WTC11 (cell line): ENCODE results near the gene NFATC3. TPM values are rescaled to one million over a fixed set of nuclear protein-coding genes. Genes with fewer than 3 reads are reported as not detected.

Experiments
- ATAC-seq: fragments of 200-7000 bp; cut with Tn5 transposase; 2 replicates; pipeline ENCODE4 v1.10.0; 2021; ENCODE audit warnings: mild to moderate bottlenecking, moderate library complexity
- CTCF ChIA-PET: fragments of 300-600 bp; sonication (Branson Sonifier 250); formaldehyde crosslinking; loops from one replicate; lab custom pipeline; 2021; ENCODE audit warnings: antibody characterized with exemption; lab: Charles Lee
- POLR2A ChIA-PET: fragments of 350-600 bp; sonication (Branson Sonifier 250); formaldehyde crosslinking; loops from one replicate; lab custom pipeline; 2021; ENCODE audit warnings: antibody characterized with exemption; lab: Charles Lee
- DNase-seq: peaks from one replicate; pipeline ENCODE4 v3.0.0; 2021; ENCODE audit warnings: low spot score
- H3K27ac Mint-ChIP-seq: 2 replicates; pipeline ENCODE4 v1.8.0; 2021; ENCODE audit warnings: mixed read lengths
- H3K27me3 Mint-ChIP-seq: 2 replicates; pipeline ENCODE4 v1.8.0; 2021; ENCODE audit warnings: low read depth, mild to moderate bottlenecking, moderate library complexity, mixed read lengths
- H3K36me3 Mint-ChIP-seq: 2 replicates; pipeline ENCODE4 v1.8.0; 2021; ENCODE audit warnings: mixed read lengths
- H3K4me1 Mint-ChIP-seq: 2 replicates; pipeline ENCODE4 v1.8.0; 2022; ENCODE audit warnings: mixed read lengths
- H3K4me3 Mint-ChIP-seq: 2 replicates; pipeline ENCODE4 v1.8.0; 2021; ENCODE audit warnings: mild to moderate bottlenecking, moderate library complexity, mixed read lengths
- H3K9me3 Mint-ChIP-seq: 2 replicates; pipeline ENCODE4 v1.8.0; 2021; ENCODE audit warnings: mixed read lengths
- FOXK1 ChIP-seq: sonication (generic); formaldehyde crosslinking; IDR thresholded peaks from 2 replicates; pipeline ENCODE4 v1.8.0; 2022; ENCODE audit warnings: mild to moderate bottlenecking, moderate library complexity, missing genetic modification reagents
- GRHL2 ChIP-seq: fragments of 250-450 bp; sonication (Bioruptor Pico); IDR thresholded peaks from 2 replicates; pipeline ENCODE4 v1.8.0; 2022; ENCODE audit warnings: mild to moderate bottlenecking, moderate library complexity; ENCODE audit not compliant: insufficient replicate concordance, severe bottlenecking
- HMGA2 ChIP-seq: fragments of 250-450 bp; sonication (Bioruptor Pico); IDR thresholded peaks from 2 replicates; pipeline ENCODE4 v1.4.0; 2021; ENCODE audit warnings: mild to moderate bottlenecking, moderate library complexity
- IRF2 ChIP-seq: sonication (generic); formaldehyde crosslinking; IDR thresholded peaks from 2 replicates; pipeline ENCODE4 v1.8.0; 2022; ENCODE audit warnings: low read depth, missing genetic modification reagents, borderline replicate concordance
- JAZF1 ChIP-seq: fragments of 250-450 bp; sonication (Bioruptor Pico); IDR thresholded peaks from 2 replicates; pipeline ENCODE4 v1.9.0; 2021; ENCODE audit warnings: moderate library complexity, mild to moderate bottlenecking, inconsistent platforms
- KAT7 ChIP-seq: sonication (generic); formaldehyde crosslinking; IDR thresholded peaks from 2 replicates; pipeline ENCODE4 v1.8.1; 2023; ENCODE audit warnings: missing genetic modification reagents, mild to moderate bottlenecking, borderline replicate concordance
- NFE2L1 ChIP-seq: sonication (generic); formaldehyde crosslinking; IDR thresholded peaks from 2 replicates; pipeline ENCODE4 v1.8.1; 2023; ENCODE audit warnings: missing genetic modification reagents
- ZBTB21 ChIP-seq: sonication (generic); formaldehyde crosslinking; IDR thresholded peaks from 2 replicates; pipeline ENCODE4 v1.8.1; 2023; ENCODE audit warnings: mild to moderate bottlenecking, missing genetic modification reagents, borderline replicate concordance
- ZNF121 ChIP-seq: sonication (generic); formaldehyde crosslinking; IDR thresholded peaks from 2 replicates; pipeline ENCODE4 v1.8.0; 2023; ENCODE audit warnings: missing genetic modification reagents
- ZNF263 ChIP-seq: sonication (generic); formaldehyde crosslinking; IDR thresholded peaks from 2 replicates; pipeline ENCODE4 v1.8.1; 2022; ENCODE audit warnings: low read depth, mild to moderate bottlenecking, moderate library complexity, missing genetic modification reagents
- total RNA-seq: library from RNA; stranded (reverse); gene quantifications from 3 replicates; pipeline ENCODE4 v1.2.3, GENCODE V29; 2021
- TF ChIP-seq, protein P1 (sequence below): sonication (generic); formaldehyde crosslinking; IDR thresholded peaks from 2 replicates; pipeline ENCODE4 v1.8.1; 2023; ENCODE audit warnings: mild to moderate bottlenecking, missing genetic modification reagents
- TF ChIP-seq, protein P2 (sequence below): sonication (generic); formaldehyde crosslinking; IDR thresholded peaks from 2 replicates; pipeline ENCODE4 v1.8.1; 2022; ENCODE audit warnings: mild to moderate bottlenecking, moderate library complexity, missing genetic modification reagents
- TF ChIP-seq, protein P3 (sequence below): fragments of 250-450 bp; sonication (Bioruptor Pico); IDR thresholded peaks from 2 replicates; pipeline ENCODE4 v1.9.0; 2021; ENCODE audit warnings: mild to moderate bottlenecking
- TF ChIP-seq, protein P4 (sequence below): sonication (generic); formaldehyde crosslinking; IDR thresholded peaks from 2 replicates; pipeline ENCODE4 v1.8.0; 2022; ENCODE audit warnings: mild to moderate bottlenecking, missing genetic modification reagents
- TF ChIP-seq, protein P5 (sequence below): sonication (generic); formaldehyde crosslinking; IDR thresholded peaks from 2 replicates; pipeline ENCODE4 v1.8.0; 2022; ENCODE audit warnings: missing genetic modification reagents
- TF ChIP-seq, protein P6 (sequence below): fragments of 200-600 bp; IDR thresholded peaks from 2 replicates; pipeline ENCODE4 v1.8.0; 2022; ENCODE audit warnings: antibody characterized with exemption

The NFATC3 gene
- total RNA-seq, 1 experiment from 2014 or later: 34.6 TPM

DNA sequence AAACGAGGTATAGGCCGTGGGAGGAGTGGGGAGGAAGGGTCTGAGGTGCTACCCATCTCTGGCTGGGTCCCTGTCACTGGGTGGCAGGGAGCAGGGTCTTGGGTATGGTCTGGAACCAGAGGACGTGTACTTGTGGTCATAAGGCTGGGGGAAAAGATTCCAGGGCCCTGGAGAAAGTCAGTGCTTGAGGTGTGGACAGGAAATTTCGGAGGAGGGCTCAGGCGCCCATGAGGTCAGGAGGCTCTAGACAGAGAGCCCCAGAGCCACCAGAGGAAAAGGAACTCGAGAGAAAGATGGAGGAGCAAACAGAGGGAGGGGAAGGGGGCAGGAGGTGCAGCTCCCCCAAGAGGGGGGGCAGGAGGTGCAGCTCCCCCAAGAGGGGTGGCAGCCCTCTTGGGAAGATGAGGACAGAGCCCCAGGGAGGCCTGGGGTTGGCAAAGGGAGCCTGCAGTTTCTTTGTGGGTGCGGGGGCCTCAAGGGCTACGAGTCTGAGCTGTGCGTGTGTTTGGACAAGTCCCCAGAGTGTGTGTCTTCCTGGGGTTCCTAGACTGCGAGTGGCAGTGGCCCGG is 178.5 kb downstream of the NFATC3 start:
- H3K4me3 Mint-ChIP-seq: peak overlapping the region; percentile 85
- peaks cover 28% of the 10 kb centered on the region for H3K4me1 Mint-ChIP-seq
- TF ChIP-seq ZNF263 (CRISPR knock-in tag) (no peak), KAT7 (no peak), HMGA2 (CRISPR knock-in tag) (no peak), ZNF121 (CRISPR knock-in tag) (no peak), NFE2L1 (no peak), GRHL2 (CRISPR knock-in tag) (no peak), IRF2 (CRISPR knock-in tag) (no peak), FOXK1 (CRISPR knock-in tag) (no peak), JAZF1 (CRISPR knock-in tag) (no peak), ZBTB21 (CRISPR knock-in tag) (no peak)
- TF ChIP-seq, protein P1, sequence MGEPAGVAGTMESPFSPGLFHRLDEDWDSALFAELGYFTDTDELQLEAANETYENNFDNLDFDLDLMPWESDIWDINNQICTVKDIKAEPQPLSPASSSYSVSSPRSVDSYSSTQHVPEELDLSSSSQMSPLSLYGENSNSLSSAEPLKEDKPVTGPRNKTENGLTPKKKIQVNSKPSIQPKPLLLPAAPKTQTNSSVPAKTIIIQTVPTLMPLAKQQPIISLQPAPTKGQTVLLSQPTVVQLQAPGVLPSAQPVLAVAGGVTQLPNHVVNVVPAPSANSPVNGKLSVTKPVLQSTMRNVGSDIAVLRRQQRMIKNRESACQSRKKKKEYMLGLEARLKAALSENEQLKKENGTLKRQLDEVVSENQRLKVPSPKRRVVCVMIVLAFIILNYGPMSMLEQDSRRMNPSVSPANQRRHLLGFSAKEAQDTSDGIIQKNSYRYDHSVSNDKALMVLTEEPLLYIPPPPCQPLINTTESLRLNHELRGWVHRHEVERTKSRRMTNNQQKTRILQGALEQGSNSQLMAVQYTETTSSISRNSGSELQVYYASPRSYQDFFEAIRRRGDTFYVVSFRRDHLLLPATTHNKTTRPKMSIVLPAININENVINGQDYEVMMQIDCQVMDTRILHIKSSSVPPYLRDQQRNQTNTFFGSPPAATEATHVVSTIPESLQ: no peak
- TF ChIP-seq, protein P2, sequence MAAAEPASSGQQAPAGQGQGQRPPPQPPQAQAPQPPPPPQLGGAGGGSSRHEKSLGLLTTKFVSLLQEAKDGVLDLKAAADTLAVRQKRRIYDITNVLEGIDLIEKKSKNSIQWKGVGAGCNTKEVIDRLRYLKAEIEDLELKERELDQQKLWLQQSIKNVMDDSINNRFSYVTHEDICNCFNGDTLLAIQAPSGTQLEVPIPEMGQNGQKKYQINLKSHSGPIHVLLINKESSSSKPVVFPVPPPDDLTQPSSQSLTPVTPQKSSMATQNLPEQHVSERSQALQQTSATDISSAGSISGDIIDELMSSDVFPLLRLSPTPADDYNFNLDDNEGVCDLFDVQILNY (CRISPR knock-in tag): no peak
- TF ChIP-seq, protein P3, sequence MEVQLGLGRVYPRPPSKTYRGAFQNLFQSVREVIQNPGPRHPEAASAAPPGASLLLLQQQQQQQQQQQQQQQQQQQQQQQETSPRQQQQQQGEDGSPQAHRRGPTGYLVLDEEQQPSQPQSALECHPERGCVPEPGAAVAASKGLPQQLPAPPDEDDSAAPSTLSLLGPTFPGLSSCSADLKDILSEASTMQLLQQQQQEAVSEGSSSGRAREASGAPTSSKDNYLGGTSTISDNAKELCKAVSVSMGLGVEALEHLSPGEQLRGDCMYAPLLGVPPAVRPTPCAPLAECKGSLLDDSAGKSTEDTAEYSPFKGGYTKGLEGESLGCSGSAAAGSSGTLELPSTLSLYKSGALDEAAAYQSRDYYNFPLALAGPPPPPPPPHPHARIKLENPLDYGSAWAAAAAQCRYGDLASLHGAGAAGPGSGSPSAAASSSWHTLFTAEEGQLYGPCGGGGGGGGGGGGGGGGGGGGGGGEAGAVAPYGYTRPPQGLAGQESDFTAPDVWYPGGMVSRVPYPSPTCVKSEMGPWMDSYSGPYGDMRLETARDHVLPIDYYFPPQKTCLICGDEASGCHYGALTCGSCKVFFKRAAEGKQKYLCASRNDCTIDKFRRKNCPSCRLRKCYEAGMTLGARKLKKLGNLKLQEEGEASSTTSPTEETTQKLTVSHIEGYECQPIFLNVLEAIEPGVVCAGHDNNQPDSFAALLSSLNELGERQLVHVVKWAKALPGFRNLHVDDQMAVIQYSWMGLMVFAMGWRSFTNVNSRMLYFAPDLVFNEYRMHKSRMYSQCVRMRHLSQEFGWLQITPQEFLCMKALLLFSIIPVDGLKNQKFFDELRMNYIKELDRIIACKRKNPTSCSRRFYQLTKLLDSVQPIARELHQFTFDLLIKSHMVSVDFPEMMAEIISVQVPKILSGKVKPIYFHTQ (CRISPR knock-in tag): no peak
- TF ChIP-seq, protein P4, sequence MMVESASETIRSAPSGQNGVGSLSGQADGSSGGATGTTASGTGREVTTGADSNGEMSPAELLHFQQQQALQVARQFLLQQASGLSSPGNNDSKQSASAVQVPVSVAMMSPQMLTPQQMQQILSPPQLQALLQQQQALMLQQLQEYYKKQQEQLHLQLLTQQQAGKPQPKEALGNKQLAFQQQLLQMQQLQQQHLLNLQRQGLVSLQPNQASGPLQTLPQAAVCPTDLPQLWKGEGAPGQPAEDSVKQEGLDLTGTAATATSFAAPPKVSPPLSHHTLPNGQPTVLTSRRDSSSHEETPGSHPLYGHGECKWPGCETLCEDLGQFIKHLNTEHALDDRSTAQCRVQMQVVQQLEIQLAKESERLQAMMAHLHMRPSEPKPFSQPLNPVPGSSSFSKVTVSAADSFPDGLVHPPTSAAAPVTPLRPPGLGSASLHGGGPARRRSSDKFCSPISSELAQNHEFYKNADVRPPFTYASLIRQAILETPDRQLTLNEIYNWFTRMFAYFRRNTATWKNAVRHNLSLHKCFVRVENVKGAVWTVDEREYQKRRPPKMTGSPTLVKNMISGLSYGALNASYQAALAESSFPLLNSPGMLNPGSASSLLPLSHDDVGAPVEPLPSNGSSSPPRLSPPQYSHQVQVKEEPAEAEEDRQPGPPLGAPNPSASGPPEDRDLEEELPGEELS: no peak
- TF ChIP-seq, protein P5, sequence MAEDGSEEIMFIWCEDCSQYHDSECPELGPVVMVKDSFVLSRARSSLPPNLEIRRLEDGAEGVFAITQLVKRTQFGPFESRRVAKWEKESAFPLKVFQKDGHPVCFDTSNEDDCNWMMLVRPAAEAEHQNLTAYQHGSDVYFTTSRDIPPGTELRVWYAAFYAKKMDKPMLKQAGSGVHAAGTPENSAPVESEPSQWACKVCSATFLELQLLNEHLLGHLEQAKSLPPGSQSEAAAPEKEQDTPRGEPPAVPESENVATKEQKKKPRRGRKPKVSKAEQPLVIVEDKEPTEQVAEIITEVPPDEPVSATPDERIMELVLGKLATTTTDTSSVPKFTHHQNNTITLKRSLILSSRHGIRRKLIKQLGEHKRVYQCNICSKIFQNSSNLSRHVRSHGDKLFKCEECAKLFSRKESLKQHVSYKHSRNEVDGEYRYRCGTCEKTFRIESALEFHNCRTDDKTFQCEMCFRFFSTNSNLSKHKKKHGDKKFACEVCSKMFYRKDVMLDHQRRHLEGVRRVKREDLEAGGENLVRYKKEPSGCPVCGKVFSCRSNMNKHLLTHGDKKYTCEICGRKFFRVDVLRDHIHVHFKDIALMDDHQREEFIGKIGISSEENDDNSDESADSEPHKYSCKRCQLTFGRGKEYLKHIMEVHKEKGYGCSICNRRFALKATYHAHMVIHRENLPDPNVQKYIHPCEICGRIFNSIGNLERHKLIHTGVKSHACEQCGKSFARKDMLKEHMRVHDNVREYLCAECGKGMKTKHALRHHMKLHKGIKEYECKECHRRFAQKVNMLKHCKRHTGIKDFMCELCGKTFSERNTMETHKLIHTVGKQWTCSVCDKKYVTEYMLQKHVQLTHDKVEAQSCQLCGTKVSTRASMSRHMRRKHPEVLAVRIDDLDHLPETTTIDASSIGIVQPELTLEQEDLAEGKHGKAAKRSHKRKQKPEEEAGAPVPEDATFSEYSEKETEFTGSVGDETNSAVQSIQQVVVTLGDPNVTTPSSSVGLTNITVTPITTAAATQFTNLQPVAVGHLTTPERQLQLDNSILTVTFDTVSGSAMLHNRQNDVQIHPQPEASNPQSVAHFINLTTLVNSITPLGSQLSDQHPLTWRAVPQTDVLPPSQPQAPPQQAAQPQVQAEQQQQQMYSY (CRISPR knock-in tag): no peak
- TF ChIP-seq, protein P6, sequence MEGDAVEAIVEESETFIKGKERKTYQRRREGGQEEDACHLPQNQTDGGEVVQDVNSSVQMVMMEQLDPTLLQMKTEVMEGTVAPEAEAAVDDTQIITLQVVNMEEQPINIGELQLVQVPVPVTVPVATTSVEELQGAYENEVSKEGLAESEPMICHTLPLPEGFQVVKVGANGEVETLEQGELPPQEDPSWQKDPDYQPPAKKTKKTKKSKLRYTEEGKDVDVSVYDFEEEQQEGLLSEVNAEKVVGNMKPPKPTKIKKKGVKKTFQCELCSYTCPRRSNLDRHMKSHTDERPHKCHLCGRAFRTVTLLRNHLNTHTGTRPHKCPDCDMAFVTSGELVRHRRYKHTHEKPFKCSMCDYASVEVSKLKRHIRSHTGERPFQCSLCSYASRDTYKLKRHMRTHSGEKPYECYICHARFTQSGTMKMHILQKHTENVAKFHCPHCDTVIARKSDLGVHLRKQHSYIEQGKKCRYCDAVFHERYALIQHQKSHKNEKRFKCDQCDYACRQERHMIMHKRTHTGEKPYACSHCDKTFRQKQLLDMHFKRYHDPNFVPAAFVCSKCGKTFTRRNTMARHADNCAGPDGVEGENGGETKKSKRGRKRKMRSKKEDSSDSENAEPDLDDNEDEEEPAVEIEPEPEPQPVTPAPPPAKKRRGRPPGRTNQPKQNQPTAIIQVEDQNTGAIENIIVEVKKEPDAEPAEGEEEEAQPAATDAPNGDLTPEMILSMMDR: no peak; the same call in 1 of the 2 replicates
- peak overlapping the region; percentile 77 for H3K27ac Mint-ChIP-seq
- H3K9me3 Mint-ChIP-seq: no peaks in the 10 kb centered on the region
- ChIA-PET CTCF (interaction anchor here (0.5 to 4.5 kb wide), 50 partner anchors 8 to 580 kb away, joined by 3 to 74 read pairs (median 4); partner anchors contain the start of genes ESRP2, NFATC3, PLA2G15 and PRMT7), POLR2A (interaction anchor here (0.7 to 1.4 kb wide), 5 partner anchors 20 to 1389 kb away, joined by 3 to 8 read pairs (median 3); partner anchors contain the start of genes PRMT7 and SLC7A6OS)
- ATAC-seq: no peak
- no peaks in the 10 kb centered on the region for H3K36me3 Mint-ChIP-seq
- H3K27me3 Mint-ChIP-seq: peaks cover 16% of the 10 kb centered on the region
- no peak for DNase-seq
